Superior temporal gyrus (tissue), 1 donor: ENCODE results near the gene PCDHA7.
"Not testable (repeated sequence)": the region's sequence is repeated elsewhere in the genome, so short reads cannot be mapped to it uniquely, and the experiment has no call there.

Source experiments
- DNase-seq: peaks from one replicate; pipeline ENCODE4 v3.0.0-alpha.2; 2016; ENCODE audit errors: extremely low spot score

Gene PCDHA7

DNA sequence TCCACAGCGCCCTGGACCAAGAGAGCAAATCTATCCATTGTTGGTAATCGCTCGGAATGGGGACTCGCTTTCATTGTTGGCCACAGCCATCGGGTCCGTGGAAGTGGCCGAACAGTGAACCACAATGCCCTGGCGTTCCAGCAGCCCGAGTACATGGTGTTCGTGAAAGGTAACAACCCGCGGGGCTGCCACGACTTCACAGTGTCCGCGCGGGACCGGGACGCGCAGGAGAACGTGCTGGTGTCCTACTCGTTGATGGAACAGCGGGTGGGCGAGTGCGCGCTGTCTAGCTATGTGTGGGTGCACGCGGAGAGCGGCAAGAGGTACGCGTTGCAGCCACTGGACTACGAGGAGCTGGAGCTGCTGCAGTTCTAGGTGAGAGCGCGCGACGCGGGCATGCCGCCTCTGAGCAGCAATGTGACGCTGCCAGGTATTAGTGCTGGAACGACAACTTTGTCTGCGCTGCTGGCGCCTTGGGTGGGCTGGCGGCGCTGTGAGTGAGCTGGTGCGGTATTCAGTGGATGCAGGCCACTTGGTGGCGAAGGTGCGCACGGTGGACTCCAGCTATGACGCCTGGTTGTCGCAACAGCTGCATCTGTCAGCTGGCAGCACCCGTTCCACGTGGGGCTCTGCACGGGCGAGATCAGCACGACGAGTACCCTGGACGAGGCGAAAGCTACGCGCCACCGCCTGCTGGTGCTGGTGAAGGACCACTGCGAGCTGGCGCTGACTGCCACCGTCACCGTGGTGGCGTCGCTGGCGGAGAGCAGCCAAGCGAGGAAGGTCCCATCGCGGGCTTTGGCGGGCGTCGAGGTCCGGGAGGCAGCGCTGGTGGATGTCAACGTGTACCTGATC lies 28.6 kb downstream of the PCDHA7 start:
- DNase-seq = no peak

DNA sequence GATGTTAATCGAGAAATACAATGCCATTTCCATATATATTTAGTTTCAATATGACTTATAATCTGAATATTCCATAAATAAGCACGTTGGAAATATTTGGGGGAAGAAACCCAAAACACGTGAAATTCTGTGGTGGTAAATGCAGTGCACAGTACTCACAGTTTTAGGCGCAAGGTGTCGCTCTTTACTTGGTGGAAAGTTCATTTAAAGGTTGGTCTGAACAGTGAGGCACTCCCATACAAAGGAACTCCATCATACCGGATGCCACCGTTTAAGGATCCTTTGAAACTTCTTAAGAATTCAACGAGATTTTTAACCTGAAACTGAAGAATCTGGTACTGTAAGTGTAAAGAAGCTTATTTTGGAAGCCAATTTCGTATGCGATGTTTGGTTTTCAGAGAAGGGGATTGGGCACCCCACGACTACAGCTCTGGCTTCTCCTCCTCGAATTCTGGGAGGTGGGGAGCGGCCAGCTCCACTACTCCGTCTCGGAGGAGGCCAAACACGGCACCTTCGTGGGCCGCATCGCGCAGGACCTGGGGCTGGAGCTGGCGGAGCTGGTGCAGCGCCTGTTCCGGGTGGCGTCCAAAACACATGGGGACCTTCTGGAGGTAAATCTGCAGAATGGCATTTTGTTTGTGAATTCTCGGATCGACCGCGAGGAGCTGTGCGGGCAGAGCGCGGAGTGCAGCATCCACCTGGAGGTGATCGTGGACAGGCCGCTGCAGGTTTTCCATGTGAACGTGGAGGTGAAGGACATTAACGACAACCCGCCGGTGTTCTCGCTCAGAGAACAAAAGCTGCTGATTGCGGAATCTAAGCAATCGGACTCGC lies 34.9 kb downstream of the PCDHA7 start, which contains the start of gene PCDHA11:
Gene PCDHA11, plus strand, starts transcription at position 237 of the 834 bp plus-strand sequence. Its CDS starts 147 bp downstream, at position 384.
- peak; percentile 72 for DNase-seq

DNA sequence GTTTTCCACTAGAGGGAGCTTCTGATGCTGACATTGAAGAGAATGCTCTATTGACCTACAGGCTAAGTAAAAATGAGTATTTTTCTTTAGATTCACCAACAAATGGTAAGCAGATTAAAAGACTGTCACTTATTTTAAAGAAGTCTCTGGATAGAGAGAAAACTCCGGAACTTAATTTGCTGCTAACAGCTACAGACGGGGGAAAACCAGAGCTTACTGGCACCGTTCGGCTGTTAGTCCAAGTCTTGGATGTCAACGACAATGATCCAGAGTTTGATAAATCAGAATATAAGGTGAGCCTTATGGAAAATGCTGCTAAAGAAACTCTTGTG lies 35.5 kb downstream of the PCDHA7 start:
- peak; percentile 67 for DNase-seq

DNA sequence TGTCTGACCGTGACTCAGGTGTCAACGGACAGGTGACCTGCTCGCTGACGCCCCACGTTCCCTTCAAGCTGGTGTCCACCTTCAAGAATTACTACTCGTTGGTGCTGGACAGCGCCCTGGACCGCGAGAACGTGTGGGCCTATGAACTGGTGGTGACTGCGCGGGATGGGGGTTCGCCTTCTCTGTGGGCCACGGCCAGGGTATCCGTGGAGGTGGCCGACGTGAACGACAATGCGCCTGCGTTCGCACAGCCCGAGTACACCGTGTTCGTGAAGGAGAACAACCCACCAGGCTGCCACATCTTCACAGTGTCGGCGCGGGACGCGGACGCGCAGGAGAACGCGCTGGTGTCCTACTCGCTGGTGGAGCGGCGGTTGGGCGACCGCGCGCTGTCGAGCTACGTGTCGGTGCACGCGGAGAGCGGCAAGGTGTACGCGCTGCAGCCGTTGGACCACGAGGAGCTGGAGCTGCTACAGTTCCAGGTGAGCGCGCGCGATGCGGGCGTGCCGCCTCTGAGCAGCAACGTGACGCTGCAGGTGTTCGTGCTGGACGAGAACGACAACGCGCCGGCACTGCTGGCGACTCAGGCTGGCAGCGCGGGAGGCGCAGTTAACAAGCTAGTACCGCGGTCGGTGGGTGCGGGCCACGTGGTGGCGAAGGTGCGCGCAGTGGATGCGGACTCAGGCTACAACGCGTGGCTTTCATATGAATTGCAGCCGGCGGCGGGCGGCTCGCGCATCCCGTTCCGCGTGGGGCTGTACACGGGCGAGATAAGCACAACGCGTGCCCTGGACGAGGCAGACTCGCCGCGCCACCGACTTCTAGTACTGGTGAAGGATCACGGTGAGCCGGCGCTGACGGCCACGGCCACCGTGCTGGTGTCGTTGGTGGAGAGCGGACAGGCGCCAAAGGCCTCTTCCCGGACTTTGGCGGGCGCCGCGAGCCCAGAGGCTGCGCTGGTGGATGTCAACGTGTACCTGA lies 36.4 kb downstream of the PCDHA7 start:
- no peak for DNase-seq

DNA sequence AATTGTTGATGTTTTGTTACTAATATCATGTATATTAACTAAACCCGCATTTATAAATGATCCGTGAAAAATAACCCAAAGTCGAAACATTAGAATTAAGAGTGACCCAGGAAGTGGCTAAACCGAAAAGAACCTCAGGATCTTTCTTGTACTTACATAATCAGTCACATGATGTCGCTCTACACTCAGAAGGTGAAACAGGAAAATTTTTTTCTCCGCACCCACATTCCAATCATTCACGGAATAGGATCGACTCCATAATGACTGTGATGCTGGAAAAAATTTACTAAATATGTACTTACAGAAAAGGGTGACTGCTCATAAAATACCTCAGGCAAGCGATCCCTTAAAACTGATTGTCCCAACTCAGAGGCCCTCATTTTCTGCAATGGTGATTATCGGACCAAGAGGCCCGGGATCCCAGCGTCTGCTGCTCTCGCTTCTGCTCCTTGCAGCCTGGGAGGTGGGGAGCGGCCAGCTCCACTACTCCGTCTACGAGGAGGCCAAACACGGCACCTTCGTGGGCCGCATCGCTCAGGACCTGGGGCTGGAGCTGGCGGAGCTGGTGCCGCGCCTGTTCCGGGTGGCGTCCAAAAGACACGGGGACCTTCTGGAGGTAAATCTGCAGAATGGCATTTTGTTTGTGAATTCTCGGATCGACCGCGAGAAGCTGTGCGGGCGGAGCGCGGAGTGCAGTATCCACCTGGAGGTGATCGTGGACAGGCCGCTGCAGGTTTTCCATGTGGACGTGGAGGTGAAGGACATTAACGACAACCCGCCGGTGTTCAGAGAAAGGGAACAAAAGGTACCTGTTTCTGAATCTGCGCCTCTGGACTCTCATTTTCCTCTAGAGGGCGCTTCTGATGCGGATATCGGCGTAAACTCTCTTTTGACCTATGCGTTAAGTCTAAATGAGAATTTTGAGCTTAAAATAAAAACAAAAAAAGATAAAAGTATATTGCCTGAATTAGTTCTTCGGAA lies 41.3 kb downstream of the PCDHA7 start, which contains the start of gene PCDHA12:
Gene PCDHA12, plus strand, starts transcription at position 224 of the 981 bp plus-strand sequence. Its CDS starts 165 bp downstream, at position 389.
- peak; percentile 15 for DNase-seq

DNA sequence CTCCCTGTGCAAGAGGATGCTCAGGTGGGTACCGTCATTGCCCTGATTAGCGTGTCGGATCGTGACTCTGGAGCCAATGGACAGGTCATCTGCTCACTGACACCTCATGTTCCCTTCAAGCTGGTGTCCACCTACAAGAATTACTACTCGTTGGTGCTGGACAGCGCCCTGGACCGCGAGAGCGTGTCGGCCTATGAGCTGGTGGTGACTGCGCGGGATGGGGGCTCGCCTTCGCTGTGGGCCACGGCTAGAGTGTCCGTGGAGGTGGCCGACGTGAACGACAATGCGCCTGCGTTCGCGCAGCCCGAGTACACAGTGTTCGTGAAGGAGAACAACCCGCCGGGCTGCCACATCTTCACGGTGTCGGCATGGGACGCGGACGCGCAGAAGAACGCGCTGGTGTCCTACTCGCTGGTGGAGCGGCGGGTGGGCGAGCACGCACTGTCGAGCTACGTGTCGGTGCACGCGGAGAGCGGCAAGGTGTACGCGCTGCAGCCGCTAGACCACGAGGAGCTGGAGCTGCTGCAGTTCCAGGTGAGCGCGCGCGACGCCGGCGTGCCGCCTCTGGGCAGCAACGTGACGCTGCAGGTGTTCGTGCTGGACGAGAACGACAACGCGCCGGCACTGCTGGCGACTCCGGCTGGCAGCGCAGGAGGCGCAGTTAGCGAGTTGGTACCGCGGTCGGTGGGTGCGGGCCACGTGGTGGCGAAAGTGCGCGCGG lies 42.6 kb downstream of the PCDHA7 start:
- DNase-seq = not testable (repeated sequence)

DNA sequence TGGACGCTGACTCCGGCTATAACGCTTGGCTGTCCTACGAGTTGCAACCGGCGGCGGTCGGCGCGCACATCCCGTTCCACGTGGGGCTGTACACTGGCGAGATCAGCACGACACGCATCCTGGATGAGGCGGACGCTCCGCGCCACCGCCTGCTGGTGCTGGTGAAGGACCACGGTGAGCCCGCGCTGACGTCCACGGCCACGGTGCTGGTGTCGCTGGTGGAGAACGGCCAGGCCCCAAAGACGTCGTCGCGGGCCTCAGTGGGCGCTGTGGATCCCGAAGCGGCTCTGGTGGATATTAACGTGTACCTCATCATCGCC lies 43.2 kb downstream of the PCDHA7 start:
- no peak for DNase-seq

DNA sequence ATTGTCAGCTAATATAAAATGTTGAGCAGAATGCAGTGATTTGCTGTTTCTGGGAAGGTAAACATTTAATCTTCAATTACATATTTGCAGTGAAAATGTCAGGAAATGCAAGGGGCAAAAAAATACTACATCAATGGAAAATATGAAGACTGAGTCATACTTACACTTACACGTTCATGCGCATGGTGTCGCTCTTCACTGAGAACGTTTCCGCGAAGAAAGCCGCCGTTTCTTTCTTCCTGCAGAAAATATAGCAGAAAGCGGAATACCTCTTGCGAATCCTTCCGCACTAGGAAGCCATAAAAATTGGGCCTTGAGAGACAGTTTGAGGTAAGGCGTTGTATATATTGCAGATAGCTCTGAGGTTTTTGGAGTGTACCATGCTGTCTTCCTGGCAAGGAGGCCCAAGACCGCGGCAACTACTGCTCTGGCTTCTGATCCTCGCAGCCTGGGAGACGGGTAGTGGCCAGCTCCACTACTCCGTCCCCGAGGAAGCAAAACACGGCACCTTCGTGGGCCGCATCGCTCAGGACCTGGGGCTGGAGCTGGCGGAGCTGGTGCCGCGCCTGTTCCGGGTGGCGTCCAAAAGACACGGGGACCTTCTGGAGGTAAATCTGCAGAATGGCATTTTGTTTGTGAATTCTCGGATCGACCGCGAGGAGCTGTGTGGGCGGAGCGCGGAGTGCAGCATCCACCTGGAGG lies 48.0 kb downstream of the PCDHA7 start, which contains the start of gene PCDHA13:
Gene PCDHA13, plus strand, starts transcription at position 236 of the 702 bp plus-strand sequence. Its CDS starts 145 bp downstream, at position 381.
- peak; percentile 40 for DNase-seq

DNA sequence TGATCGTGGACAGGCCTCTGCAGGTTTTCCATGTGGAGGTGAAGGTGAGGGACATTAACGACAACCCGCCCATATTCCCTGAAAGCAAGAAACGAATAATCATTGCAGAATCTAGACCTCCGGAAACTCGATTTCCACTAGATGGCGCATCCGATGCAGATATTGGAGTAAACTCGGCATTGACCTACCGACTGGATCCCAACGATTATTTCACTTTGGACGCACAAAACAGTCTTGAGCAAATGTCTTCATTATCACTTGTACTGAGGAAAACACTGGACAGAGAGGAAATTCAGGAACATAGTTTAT lies 48.5 kb downstream of the PCDHA7 start:
- DNase-seq = peak; percentile 39

DNA sequence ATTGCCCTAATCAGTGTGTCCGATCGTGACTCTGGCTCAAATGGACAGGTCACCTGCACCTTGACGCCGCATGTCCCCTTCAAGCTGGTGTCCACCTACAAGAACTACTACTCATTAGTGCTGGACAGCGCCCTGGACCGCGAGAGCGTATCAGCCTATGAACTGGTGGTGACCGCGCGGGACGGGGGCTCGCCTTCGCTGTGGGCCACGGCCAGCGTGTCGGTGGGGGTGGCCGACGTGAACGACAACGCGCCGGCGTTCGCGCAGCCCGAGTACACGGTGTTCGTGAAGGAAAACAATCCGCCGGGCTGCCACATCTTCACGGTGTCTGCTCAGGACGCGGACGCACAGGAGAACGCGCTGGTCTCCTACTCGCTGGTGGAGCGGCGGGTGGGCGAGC lies 49.3 kb downstream of the PCDHA7 start:
- DNase-seq = no peak

DNA sequence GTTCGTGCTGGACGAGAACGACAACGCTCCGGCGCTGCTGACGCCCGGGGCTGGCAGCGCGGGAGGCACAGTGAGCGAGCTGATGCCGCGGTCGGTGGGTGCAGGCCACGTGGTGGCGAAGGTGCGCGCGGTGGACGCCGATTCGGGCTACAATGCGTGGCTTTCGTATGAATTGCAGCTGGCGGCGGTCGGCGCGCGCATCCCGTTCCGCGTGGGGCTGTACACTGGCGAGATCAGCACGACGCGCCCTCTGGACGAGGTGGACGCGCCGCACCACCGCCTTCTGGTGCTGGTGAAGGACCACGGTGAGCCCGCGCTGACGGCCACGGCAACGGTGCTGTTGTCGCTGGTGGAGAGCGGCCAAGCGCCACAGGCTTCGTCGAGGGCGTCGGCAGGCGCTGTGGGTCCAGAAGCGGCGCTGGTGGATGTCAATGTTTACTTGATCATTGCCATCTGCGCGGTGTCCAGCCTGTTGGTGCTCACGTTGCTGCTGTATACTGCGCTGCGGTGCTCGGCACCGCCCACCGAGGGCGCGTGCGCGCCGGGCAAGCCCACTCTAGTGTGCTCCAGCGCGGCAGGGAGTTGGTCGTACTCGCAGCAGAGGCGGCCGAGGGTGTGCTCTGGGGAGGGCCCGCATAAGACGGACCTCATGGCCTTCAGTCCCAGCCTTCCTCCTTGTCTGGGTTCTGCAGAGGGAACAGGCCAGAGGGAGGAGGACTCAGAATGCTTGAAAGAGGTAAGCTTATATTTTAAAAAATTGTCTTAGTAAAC lies 50.0 kb downstream of the PCDHA7 start:
- no peak for DNase-seq
